Omental fat pad (tissue), 4 donors: ENCODE results near the gene SNIP1. TPM values are rescaled to one million over a fixed set of nuclear protein-coding genes. Genes with fewer than 3 reads are reported as not detected.
"Not testable (repeated sequence)": the region's sequence is repeated elsewhere in the genome, so short reads cannot be mapped to it uniquely, and the experiment has no call there.

Experiments
- ATAC-seq: fragments of 150-250 bp; one replicate; pipeline ENCODE4 v1.9.1; 2016; ENCODE audit warnings: mild to moderate bottlenecking, moderate library complexity; ENCODE audit not compliant: low FRiP score
- DNase-seq: peaks from one replicate; pipeline ENCODE4 v3.0.0-alpha.2; 2019; ENCODE audit warnings: low spot score
- CTCF ChIP-seq, 3 donors: fragments of 450-650 bp; IDR thresholded peaks; one replicate each; pipeline ENCODE4 v1.5.1; 2016 to 2017; ENCODE audit warnings: antibody characterized with exemption in 3 of 3, mild to moderate bottlenecking in 3 of 3, moderate library complexity in 2 of 3
- total RNA-seq, 4 donors: library from RNA; depleted of rRNA; stranded (reverse); fragments of >200 nt; gene quantifications; one replicate each; pipeline ENCODE4 v1.1.0, GENCODE V29; 2016

The SNIP1 gene
- total RNA-seq, 4 donors from 2014 or later: 11.6 to 27.6 (median 15.7) TPM

GRCh38 chr1:37564892-37565291 is 10.8 kb upstream of the SNIP1 start:
- ATAC-seq (no peak), DNase-seq (no peak)
- no peak for TF ChIP-seq CTCF (IDR thresholded peaks at IDR 0.05)

- ATAC-seq: no peak
- no peak for TF ChIP-seq CTCF (IDR thresholded peaks at IDR 0.05)
- DNase-seq: no peak
Measured at GRCh38 chr1:37562984-37563383, 8.9 kb upstream of the SNIP1 start.

- DNase-seq (no peak), ATAC-seq (no peak)
Measured at GRCh38 chr1:37561133-37562132, 7.3 kb upstream of the SNIP1 start.

GRCh38 chr1:37560401-37561132 is 6.5 kb upstream of the SNIP1 start:
- ATAC-seq (no peak), DNase-seq (no peak)
- no peak for TF ChIP-seq CTCF (IDR thresholded peaks at IDR 0.05)

More at GRCh38 chr1:37561133-37562132, 7.3 kb upstream of the SNIP1 start:
- no peak for TF ChIP-seq CTCF (IDR thresholded peaks at IDR 0.05)

- not testable (repeated sequence) for ATAC-seq, DNase-seq
Measured at GRCh38 chr1:37559957-37560379, 5.9 kb upstream of the SNIP1 start.

GRCh38 chr1:37559080-37559479 is 5.0 kb upstream of the SNIP1 start:
- DNase-seq (no peak), ATAC-seq (no peak)
- TF ChIP-seq CTCF (IDR thresholded peaks at IDR 0.05): no peak

GRCh38 chr1:37558411-37558810 is 4.3 kb upstream of the SNIP1 start:
- no peak for DNase-seq
- TF ChIP-seq CTCF (IDR thresholded peaks at IDR 0.05): no peak
- no peak for ATAC-seq
